Measurements from ENCODE around the gene CXXC5.
A peak's percentile ranks its signal among the peaks of the same experiment; 100 is the strongest.

The CXXC5 gene

DNA sequence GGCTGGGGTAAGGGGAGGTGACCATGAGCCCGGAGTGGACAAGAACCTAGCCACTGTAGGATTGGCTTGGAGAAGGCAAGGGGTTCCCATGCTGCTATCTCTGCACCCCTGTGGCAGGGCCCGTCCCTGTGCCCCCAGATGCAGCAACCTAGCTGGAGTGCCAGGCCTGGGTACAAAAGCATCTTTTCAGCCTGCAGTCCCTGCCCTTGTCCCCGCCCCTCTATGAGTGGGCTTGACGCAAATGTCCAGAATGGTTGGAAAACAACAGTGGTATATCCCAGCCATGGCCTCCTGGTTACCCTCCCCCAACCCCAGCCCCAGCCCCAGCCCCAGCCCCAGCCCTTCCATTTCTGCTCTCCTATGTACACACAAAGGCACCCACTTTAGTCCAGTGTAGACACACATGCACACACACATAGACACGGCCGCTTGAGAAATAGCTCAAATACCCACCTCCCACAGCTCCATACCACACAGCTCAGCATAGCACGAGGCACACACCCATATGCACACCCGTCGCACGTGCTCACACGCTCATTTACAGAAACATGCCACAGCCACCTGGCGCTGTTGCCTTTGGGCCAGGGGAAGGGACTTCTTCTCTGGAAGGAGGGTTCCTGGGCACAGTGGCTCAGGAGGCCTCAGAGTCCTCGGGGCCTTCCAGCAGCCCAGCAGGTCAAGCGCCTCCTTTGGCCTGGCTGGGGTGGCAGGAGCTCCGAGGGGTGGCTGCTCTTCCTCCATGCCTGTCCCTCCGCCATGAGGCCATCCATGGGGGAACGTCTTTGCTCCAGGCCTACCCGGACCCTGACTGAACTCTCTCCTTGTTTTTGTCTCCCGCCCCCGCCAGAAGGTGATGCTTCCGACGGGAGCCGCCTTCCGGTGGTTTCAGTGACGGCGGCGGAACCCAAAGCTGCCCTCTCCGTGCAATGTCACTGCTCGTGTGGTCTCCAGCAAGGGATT, 34.1 kb downstream of the CXXC5 start:
- no peak for DNase-seq (ENCODE audit: low spot score)

DNA sequence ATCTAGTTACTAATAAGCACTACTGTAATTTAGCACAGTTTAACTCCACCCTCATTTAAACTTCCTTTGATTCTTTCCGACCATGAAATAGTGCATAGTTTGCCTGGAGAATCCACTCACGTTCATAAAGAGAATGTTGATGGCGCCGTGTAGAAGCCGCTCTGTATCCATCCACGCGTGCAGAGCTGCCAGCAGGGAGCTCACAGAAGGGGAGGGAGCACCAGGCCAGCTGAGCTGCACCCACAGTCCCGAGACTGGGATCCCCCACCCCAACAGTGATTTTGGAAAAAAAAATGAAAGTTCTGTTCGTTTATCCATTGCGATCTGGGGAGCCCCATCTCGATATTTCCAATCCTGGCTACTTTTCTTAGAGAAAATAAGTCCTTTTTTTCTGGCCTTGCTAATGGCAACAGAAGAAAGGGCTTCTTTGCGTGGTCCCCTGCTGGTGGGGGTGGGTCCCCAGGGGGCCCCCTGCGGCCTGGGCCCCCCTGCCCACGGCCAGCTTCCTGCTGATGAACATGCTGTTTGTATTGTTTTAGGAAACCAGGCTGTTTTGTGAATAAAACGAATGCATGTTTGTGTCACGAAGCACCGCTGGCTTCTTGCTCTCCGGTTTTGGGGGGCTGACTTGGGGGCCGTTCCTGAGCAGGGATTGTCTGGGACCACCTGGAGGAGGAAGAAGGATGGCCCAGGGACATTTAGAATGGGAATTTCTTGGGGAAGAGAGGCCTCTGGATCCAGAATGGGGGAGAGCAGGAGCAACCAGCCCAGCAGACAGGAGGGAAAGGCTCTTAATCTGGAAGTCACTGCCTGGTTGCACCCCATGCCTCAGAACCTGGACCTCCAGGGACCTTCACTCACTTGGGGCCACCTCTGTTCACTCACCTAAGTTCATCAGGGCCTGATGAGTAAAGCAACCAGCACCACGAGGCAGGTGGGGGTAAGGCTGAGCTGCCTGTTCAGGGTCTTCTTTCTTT, 35.4 kb downstream of the CXXC5 start:
- DNase-seq (ENCODE audit: low spot score) = no peak

DNA sequence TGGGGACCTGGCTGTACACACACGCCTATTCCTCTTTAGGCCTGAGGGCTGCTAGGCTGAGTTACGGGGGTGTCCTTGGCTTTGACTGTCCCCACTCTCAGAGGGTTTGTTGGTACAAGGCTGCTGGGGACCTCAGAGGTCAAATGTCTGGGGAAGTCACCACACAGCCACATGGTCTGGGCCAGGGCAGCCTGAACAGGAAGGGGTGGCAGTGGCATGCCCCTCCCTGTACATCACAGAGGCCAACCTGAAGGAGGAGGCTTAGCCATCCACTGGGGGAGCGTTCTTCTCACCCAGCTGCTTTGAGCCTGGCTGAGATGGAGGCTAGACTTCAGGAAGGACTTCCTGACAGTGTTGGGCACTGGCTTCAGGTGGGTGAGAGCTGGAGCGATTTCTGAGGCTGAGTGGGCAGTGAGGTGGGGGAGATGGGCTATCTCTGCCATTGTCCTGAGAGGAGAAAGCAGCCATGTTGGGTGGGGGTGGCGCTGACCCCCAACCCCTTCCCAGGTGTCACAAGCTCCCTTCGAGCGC, 36.3 kb downstream of the CXXC5 start:
- DNase-seq (ENCODE audit: low spot score) = no peak

DNA sequence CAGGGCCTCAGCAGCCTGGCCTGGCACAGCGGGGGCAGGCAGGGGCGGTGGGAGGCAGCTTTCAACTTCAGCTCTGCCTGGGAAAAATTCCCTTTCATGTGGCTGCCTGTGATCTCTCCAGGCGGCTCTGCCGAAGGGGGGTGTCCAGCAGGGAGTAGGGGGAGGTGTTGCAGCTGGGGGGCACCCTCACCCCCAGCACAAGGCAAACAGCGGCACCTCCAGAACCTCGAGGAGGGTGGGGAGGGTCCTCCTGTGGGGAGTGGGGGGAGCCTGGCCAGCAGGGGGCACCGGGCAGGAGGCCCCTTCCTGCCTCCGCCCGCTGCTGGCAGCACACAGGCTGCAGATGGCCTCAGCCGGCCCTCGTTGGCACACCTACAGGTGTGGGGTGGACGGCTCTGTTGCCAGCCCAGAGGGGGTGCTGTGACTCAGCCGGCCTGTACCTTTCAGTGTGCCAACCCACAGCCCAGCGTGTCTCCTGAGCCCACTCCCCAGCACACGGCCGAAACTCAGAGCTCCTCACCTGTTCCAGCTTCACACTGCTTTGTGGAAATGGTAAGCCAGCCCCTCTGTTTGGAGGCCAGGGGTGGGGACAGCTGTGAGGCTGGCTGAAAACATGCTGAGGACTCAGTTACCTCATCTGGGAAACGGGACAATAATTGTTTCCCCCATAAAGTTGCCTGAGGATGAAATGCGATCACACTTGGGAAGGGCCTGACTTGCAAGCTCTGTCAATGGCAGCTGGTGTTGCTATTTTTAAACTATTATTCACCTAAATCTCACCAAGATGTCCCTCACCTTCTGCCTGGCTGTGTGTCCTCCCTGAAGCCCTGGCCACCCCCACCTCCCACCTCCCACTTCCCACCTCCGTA, 37.0 kb downstream of the CXXC5 start:
- DNase-seq (ENCODE audit: low spot score) = no peak

DNA sequence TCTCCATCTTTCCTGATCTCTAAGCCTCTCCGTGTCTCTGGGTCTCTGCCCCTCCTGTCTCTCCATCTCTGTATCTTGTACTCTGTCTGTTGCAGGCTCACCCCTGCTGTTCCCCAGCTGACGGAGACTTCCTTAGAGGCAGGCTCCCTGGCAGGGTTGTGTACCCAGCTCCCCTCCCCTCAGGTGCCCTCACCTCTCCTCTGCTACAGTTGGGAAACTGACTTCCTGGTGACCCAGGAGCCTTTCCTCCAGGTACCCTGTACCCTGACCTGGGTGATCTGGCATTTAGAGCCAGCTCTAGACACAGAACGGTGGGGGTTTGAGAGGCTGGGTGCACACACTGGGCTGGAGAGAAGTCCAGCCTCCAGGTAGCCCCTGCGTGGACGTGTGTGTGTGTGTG, 37.7 kb downstream of the CXXC5 start:
- no peak for DNase-seq (ENCODE audit: low spot score)

DNA sequence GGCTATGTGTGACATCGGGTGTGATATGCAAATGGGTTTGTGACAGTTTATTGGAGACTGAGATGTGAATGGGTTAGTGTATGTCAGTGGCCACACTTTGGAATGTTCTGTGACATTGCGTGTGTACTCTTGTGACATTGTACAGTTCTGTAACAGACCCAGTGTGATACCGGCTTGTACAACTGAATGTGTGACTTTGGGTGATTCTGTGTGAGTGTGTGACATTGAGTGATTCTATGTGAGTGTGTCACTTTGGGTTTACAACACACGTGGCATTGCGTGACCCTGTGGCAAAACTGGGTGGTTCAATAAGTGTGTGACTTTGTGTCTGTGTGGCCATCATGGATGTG, 38.2 kb downstream of the CXXC5 start:
- DNase-seq (ENCODE audit: low spot score) = no peak

DNA sequence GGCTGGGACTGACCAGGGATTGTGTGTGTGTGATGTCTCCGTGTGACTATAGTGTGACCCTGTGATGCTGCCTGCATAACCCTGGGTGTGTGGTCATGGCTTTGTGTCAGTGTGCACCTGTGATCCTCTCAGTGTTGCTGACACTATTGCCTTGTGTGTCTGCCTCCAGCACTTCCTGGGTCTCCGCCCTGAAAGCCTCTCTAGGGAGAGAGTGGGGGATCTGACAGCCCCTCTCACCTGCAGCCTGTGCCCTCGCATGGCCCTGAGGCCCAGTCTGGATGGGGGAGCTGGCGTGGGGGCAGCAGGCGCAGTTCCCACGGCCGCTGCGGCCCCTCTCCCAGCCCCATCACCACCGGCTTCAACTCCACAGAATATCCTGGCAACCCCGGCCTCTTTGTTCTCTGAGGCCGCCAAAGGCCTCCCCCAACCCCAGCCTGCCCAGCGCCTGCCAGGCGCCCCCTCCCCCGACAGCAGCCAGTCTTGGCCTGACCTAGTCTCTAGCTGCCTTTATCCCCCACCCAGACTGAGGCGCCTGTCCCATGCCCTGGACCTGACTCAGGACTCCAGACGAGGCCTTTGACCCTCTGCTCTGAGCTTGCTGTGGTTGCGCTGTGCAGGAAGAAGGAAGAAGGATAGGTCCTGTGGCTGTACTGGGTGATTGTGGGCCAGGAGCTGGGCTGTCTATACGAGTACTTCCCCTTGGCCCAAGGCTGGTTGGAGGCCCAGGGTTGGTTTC, 38.7 kb downstream of the CXXC5 start:
- no peak for DNase-seq (ENCODE audit: low spot score)

DNA sequence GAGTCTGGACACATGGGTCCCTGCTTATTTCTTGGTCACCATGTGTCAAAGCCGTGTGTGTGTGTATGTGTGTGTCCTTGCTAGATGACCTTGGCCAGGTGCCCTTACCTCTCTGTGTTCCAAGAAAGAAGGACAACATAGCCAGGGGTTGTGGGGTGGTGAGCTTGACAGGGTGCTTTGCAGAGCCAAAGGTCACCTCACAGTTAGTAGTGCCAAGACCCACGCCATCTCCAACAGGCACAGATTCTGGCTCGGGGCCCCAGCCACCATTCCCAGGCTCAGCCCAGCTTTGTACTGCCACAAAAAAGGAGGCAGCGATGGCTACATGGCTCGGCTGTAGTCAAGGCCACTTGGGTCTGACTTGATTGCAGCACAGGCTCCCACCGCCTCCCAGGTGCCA, 39.5 kb downstream of the CXXC5 start:
- no peak for DNase-seq (ENCODE audit: low spot score)

DNA sequence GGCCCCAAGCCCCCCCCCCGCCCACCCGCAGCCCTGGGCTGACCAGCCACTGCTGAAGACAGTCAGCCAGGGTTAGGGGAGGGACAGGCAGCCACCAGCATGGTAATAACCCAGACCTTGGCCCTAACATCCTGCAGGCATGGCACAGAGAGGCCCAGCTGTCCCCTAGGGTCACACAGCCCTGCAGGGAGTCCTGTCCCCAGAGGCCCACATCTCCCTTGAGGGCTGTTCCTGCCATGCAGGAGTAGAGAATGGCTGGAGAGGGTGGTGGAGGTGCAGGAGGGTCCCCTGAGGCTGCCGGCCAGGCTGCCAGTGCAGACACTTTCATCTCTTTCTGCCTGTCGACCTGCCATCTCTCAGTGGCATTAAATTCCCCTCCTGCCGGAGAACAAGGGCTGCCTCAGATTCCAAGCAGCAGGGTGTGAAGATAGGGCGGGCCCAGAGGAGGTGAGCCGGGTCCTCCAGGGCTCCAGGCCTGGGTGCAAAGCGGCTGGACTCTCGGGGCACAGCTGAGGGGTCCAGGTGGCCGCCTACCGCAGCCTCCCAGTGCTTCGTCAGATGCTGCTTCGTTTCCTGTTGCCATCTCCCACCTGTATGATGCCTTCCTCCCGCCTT, 40.0 kb downstream of the CXXC5 start:
- no peak for DNase-seq (ENCODE audit: low spot score)

DNA sequence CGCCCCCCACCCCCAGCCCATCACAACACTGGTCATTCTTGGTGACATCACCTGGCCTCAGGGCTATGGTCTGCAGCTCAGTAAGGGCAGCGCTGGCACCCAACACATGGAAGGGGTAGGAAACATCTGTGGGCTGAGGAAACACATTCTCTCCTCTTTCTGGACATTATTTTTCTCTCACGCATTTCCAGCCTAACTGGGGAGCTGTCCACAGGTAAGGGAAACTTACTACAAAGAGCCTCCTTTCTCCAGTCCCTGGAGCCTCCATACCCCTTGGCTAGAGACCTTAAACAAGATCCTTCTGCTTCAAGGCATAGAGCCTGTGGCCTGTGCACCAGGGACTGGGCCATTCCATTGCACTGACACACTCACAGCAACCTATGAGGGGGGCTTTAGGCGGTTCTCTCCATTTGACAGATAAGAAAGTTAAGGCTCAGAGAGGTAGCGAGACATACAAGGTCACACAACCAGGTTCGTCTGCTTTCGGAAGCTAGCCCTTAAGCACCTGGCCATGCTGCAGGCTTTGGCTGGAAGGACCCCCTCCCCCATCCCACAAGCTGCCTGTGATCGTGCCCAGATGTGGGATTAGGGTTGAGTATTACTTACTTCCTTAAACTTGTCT, 40.7 kb downstream of the CXXC5 start:
- DNase-seq (ENCODE audit: low spot score) = no peak

DNA sequence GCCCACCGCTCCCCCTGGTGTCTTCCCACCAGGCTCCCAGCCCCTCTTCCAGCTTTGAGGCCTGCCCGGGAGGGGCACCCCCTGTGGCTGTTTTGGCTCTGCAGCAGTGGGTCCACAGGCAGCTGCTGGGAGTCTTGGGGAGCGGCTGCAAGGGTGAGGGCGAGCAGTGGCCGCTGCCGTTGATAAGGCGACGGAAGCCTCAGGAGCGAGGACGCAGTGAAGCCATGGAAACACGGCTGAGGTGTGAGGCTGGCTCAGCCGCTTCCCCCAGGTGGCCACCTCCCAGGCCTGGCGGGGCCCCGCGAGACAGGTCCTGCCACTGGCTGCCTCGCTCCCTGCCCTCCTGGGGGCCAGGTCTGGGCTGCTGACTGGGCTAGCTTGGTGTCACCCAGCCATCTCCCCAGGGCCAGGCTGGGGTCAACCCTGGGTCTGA, 41.5 kb downstream of the CXXC5 start:
- no peak for DNase-seq (ENCODE audit: low spot score)

DNA sequence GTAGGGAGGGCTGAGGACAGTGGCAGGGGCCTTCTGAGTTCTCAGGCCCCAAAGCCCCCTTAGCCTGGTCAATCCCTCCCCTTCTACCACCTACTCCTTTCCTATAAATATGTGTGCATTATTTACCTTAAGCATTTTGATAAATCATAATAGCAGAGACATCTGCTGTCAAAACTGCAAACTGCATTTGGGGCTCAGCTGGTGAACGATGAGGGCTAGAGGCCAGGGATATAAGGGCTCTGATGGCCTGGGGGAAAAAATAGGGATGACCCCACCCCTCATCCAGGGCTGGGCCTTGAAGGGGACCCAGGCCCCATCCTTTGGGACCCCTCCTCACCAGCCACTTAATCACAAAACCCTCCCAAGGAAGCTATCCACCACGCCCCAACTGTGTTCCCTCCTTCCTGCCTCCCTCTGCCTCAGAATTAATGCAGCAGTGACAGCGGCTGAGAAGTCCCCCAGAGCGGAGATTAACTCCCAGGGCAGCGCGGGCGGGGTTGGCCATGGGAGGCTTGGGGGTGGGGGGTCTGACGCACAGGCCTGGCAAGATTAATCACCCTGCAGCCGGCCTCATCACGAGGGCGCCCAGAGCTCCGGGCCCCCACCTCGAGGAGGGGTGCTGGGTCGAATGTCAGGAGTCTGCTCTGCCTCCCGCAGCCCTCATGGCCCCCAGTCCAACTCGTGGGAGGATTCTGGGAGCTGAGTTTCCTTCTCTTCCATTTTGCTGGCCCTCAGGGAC, 42.1 kb downstream of the CXXC5 start:
- DNase-seq (ENCODE audit: low spot score) = peak; percentile 27

DNA sequence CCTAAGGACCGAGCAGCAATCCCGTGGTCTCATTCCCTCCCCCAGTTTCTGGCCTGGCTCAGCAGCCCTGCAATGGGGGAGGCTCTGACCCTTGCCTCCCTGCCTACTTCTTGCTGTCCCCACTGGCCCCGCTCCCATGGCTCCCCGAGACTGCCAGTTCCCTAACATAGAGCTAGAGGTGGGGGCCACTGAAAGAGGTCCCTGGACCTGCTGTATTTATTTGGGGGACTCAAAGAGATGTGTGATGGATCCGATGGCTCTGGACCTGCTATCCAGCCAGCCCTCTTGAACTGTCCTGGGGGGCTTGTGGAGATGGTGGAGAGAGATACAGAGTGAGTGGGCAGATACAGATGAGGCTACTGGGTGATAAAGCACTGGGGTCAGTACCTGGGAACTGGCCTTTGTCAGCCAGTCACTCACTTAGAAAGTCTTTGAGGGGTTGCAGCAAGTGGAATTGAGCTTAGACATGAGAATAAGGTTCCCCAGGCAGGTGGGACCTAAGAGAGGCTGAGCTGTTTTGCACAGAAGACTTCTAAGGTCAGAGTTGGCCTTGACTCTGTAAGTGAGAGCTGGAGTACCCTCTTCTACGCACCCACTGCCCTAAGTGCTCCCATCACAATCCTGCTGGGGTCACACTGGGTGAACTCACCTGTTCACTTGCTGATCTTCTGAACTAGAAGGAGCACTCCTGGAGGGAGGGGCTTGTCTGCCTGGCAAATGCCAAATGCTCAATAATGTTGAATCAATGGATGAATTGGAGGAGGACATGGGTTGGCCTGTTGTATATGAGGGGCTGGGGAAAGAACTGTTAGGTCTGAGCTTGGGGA, 42.9 kb downstream of the CXXC5 start:
- no peak for DNase-seq (ENCODE audit: low spot score)

DNA sequence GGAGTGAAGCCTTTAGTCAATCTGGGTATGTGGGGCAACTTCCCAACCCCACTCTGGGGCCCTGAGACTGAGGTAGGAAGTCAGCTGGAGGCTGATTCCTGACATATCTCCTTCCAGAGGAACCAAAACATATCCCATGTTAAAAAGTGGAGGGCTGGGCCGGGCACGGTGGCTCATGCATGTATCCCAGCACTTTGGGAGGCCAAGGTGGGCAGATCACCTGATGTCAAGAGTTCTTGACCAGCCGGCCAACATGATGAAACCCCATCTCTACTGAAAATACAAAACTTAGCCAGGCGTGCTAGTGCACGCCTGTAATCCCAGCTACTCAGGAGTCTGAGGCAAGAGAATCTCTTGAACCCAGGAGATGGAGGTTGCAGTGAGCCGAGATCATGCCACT, 44.0 kb downstream of the CXXC5 start:
- DNase-seq (ENCODE audit: low spot score) = no peak

DNA sequence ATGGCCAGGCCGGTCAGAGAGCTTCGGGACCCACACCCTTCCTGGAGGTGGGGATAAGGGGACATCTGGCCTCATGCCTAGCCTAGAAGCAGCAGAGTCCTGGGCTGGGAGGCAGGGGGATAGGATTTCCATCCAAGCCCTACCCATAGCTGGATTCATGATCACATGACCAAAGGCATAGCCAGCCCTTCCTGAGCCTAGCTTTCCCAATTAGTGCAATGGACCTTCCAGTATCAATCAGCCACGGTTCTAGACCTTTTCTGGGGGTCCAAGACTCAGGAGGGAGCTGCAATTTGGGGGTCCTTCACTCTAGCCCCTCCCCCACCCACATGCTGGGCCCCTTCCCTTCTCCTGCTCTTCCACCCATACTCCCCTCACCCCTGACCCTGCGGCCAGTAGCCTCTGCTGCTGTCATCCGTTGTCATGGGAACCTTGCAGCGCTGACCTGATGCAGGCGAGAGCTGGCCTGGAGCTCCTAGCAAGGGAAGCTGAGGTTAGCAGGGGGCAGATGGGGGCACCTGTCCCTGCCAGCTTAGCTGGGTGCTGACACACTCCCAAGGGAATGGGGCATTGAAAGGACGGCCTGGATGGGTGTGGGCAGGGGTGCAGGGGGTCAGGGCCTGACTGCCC, 44.6 kb downstream of the CXXC5 start:
- no peak for DNase-seq (ENCODE audit: low spot score)

DNA sequence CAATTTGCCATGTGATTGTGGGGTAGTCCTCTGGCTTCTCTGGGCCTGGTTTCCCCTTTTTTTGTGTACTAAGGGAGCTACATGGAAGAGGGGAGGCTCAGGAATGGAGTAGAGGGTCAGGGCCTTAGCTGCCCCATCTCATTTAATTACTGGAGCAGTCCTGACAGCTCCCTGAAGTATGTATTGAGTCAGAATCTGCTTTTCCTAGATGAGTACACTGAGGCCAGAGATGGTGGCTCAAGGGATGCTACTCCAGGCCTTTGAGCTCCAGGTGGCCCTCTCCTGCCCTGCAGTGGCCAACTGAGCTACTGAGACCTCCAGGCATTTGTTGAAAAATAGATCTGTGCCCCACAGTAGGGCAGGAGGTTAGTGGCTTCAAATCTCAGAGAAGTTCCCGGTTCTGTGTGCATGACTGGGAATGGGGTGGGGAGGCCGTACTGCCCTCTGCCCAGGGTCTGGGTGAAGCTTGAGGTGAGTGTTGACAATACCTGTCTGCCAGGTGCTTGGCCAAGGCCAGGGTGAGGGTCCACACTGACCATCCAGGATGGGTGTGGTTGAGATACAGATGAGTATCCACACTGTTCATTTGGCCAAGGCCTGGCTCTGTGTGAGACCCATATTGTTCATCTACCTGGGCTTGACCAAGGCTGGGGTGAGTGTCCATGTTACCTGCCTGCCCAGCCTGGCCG, 45.7 kb downstream of the CXXC5 start:
- no peak for DNase-seq (ENCODE audit: low spot score)

DNA sequence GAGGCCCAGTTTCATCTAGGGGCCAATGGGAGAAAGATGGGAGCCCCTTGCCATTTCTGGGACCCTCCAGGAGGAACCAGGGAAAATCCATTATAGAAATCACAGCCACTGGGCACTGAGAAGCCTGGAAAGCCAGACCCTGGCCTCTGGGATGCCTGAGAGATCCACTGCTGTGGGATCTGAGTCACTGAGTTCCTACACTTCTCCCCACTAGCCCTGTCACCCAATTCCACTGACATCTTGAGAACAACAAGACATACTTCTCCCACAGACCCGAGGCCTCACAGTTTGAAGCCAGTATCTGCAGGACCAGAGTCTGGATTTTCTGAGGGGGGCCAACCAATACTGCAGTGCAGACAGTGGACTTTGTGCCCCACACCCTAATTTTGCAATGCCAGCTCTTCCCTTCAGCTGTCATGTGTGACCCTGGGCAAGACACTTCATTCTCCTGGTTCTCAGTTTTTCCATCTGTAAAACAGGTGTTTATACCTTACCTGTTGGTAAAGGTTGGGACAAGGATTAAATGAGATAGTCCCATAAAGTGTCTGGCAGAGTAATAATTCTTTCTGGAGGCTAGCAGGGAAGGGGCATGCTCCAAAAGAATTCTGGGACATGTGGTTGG, 46.5 kb downstream of the CXXC5 start:
- no peak for DNase-seq (ENCODE audit: low spot score)
